HepG2 (cell line): ENCODE measurements around the gene GRM7.

Experiments
- FOXM1 ChIP-seq: sonication (generic); formaldehyde crosslinking; IDR thresholded peaks from 2 replicates; pipeline ENCODE4 v1.5.0; 2020; ENCODE audit warnings: missing genetic modification reagents
- NCOR1 ChIP-seq: fragments of 200-600 bp; sonication (generic); IDR thresholded peaks from 2 replicates; pipeline ENCODE4 v1.7.0; 2017; ENCODE audit warnings: antibody characterized with exemption, low read length, borderline replicate concordance
- PAX8 ChIP-seq: sonication (generic); formaldehyde crosslinking; IDR thresholded peaks from 2 replicates; pipeline ENCODE4 v1.8.0; 2022; ENCODE audit warnings: mild to moderate bottlenecking, missing genetic modification reagents, borderline replicate concordance
- POLR2A ChIP-seq, 2 experiments: IDR thresholded peaks; 2 replicates each; pipeline ENCODE4 v1.6.1; 2011; ENCODE audit warnings: low read depth in 2 of 2, low read length in 2 of 2, mild to moderate bottlenecking in 1 of 2, moderate library complexity in 1 of 2; ENCODE audit not compliant: insufficient read depth in 1 of 2
- TF ChIP-seq, protein P1 (sequence below): sonication (generic); formaldehyde crosslinking; IDR thresholded peaks from 2 replicates; pipeline ENCODE4 v1.5.0; 2020; ENCODE audit warnings: mild to moderate bottlenecking, missing genetic modification reagents, moderate library complexity

DNA sequence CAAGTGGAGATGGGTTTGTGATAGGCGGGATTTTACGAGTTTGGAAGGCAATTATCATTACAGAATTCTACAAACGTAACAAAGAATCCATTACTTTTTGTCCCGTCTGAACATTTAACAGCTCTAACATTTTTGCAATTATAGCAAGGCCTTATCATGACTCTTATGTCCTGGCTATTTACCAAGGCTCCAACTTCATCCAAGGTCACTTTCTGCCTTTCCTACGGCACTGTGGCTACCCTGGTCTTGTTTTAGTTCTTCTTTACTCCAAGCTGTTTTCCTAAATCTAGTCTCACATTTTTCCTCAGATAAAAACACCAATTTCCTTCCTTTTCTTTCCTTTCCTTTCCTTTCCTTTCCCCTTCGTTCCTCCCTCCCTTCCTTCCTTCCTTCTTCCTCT is 33.5 kb upstream of the GRM7 start:
- TF ChIP-seq NCOR1 = no peak
- TF ChIP-seq, protein P1, sequence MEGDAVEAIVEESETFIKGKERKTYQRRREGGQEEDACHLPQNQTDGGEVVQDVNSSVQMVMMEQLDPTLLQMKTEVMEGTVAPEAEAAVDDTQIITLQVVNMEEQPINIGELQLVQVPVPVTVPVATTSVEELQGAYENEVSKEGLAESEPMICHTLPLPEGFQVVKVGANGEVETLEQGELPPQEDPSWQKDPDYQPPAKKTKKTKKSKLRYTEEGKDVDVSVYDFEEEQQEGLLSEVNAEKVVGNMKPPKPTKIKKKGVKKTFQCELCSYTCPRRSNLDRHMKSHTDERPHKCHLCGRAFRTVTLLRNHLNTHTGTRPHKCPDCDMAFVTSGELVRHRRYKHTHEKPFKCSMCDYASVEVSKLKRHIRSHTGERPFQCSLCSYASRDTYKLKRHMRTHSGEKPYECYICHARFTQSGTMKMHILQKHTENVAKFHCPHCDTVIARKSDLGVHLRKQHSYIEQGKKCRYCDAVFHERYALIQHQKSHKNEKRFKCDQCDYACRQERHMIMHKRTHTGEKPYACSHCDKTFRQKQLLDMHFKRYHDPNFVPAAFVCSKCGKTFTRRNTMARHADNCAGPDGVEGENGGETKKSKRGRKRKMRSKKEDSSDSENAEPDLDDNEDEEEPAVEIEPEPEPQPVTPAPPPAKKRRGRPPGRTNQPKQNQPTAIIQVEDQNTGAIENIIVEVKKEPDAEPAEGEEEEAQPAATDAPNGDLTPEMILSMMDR = no peak
- no peak for TF ChIP-seq PAX8
- TF ChIP-seq POLR2A (IDR thresholded peaks at IDR 0.05; ENCODE audit: insufficient read depth in 1 of 2, low read depth in 2 of 2, low read length in 2 of 2) = no peak
- no peak for TF ChIP-seq FOXM1
